Uterine smooth muscle cell (primary cell): ENCODE measurements around the gene LGALS9. TPM values are rescaled to one million over a fixed set of nuclear protein-coding genes. Genes with fewer than 3 reads are reported as not detected.

Experiments used
- total RNA-seq: library from RNA; depleted of rRNA; stranded (reverse); fragments of >200 nt; gene quantifications from 2 replicates; pipeline ENCODE4 v1.2.3, GENCODE V29; 2014

The LGALS9 gene
- total RNA-seq: 0.66 and 1.00 TPM in 2 replicates

DNA sequence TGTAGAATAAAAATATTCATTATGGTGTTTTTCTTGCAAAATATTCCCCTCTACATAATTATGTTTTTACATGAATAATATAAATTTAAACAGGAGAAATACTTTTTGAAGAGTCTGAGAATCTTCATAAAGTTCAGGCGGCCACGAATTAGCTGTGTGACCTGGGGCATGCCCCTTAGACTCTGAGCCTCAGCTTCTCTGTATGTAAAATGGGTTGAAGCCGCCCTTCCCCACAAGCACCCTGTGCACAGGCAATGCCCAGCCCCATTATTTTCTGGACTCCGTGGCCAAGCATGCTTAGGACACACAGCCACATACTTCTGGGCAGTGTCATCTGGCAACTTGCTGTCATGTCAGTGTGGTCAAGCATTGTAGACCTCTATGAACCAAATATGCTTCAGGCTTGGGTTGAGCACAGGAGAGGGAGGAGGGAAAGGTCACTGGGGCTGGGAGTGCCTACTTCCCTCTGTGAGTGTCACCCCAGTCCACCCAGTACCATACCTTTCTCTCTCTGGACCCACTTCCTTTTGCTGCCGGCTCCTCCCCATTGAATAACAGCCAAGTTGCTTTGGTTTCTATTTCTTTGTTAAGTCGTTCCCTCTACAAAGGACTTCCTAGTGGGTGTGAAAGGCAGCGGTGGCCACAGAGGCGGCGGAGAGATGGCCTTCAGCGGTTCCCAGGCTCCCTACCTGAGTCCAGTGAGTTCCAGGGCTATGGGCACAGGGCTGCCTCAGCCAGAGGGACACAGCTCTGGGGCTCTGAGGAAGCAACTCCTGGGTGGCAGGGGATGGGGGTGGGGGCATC is at the start of gene LGALS9:
LGALS9 (plus strand) TSS at position 582 of the 804 bp plus-strand sequence; CDS start at position 660, 78 bp downstream.

Other genes with a start within 250 kb of the LGALS9 start
- gene KSR1, start 174.7 kb upstream of the LGALS9 start, total RNA-seq: 3.1 and 14.7 TPM in 2 replicates
- gene NOS2, start 169.3 kb downstream of the LGALS9 start, total RNA-seq: not detected in 2 replicates